ENCODE measurements around the gene TMEM106C. TPM values are rescaled to one million over a fixed set of nuclear protein-coding genes. Genes with fewer than 3 reads are reported as not detected.

Gene TMEM106C
- polyA plus RNA-seq, 3 donors: 8.7 to 9.7 (median 9.0) TPM

GRCh38 chr12:47954058-47954457, 9.3 kb upstream of the TMEM106C start:
- Histone ChIP-seq H2AFZ (ENCODE audit: insufficient read depth, low read depth, low read length, poor library complexity, severe bottlenecking) (no peak overlapping the region), H3K79me2 (ENCODE audit: insufficient read depth, low read length) (no peaks in the 10 kb centered on the region), H3K9ac (ENCODE audit: insufficient read depth, low read length, poor library complexity, severe bottlenecking) (no peak overlapping the region), H4K20me1 (ENCODE audit: insufficient read depth, low read length) (no peaks in the 10 kb centered on the region), H3K4me2 (replicated peaks; ENCODE audit: extremely low read depth, low read length, poor library complexity, severe bottlenecking) (no peak overlapping the region), H3K27ac (ENCODE audit: low read depth in 1 of 2, low read length in 2 of 2) (no peak overlapping the region), H3K4me1 (ENCODE audit: control insufficient read depth in 1 of 2, insufficient read depth in 2 of 2, low read length in 2 of 2) (no peaks in the 10 kb centered on the region), H3K4me3 (replicated peaks in 1 of 3; ENCODE audit: low read depth in 2 of 3, low read length in 3 of 3) (no peak overlapping the region), H3K36me3 (replicated peaks in 1 of 2; ENCODE audit: control insufficient read depth in 1 of 2, insufficient read depth in 2 of 2, low read length in 2 of 2) (no peaks in the 10 kb centered on the region), H3K9me3 (replicated peaks in 1 of 2; ENCODE audit: control insufficient read depth in 1 of 2, insufficient read depth in 1 of 2, low read length in 2 of 2) (peaks cover 6 to 12% of the 10 kb centered on the region in 2 donors), H3K27me3 (ENCODE audit: control insufficient read depth in 2 of 2, insufficient read depth in 2 of 2, low read length in 2 of 2) (peaks cover 0 to 3% of the 10 kb centered on the region in 2 donors)
- no peak for TF ChIP-seq CTCF (IDR thresholded peaks at IDR 0.05)
- Mint-ChIP-seq H3K27me3 (ENCODE audit: low read depth in 3 of 3) (peaks cover 1 to 3% (median 1%) of the 10 kb centered on the region in 3 donors), H3K4me1 (peaks cover 6% of the 10 kb centered on the region), H3K9me3 (peaks cover 5 to 16% (median 13%) of the 10 kb centered on the region in 7 donors), H3K27ac (no peak overlapping the region), H3K36me3 (no peaks in the 10 kb centered on the region), H3K4me3 (no peak overlapping the region)
- no peak for DNase-seq
- intact Hi-C loops (cut with micrococcal nuclease): loop anchor here in 1 of 2 donors (10.0 kb wide), 1 partner anchor 239 kb away; no protein-coding TSS in a partner anchor
- 90% methylated on average over 5 of the region's 8 CpGs for WGBS (ENCODE audit: insufficient coverage)

- DNase-seq: no peak
- H3K79me2 ChIP-seq (ENCODE audit: insufficient read depth, low read length): no peaks in the 10 kb centered on the region
- no peak overlapping the region for H3K4me2 ChIP-seq (replicated peaks; ENCODE audit: extremely low read depth, low read length, poor library complexity, severe bottlenecking)
- Mint-ChIP-seq H3K4me3 (no peak overlapping the region), H3K27ac (no peak overlapping the region), H3K27me3 (ENCODE audit: low read depth in 3 of 3) (peaks cover 1 to 4% (median 1%) of the 10 kb centered on the region in 3 donors), H3K36me3 (no peaks in the 10 kb centered on the region), H3K4me1 (peaks cover under 1% of the 10 kb centered on the region), H3K9me3 (peaks cover 5 to 19% (median 15%) of the 10 kb centered on the region in 7 donors)
- no peak overlapping the region for H3K9ac ChIP-seq (ENCODE audit: insufficient read depth, low read length, poor library complexity, severe bottlenecking)
- H4K20me1 ChIP-seq (ENCODE audit: insufficient read depth, low read length): no peaks in the 10 kb centered on the region
- H3K36me3 ChIP-seq (replicated peaks in 1 of 2; ENCODE audit: control insufficient read depth in 1 of 2, insufficient read depth in 2 of 2, low read length in 2 of 2): no peaks in the 10 kb centered on the region
- 92% methylated on average over 2 of the region's 4 CpGs for WGBS (ENCODE audit: insufficient coverage)
- no peaks in the 10 kb centered on the region for H3K4me1 ChIP-seq (ENCODE audit: control insufficient read depth in 1 of 2, insufficient read depth in 2 of 2, low read length in 2 of 2)
- intact Hi-C loops (cut with micrococcal nuclease): loop anchor here in 1 of 2 donors (10.0 kb wide), 1 partner anchor 240 kb away; no protein-coding TSS in a partner anchor
- peaks cover 6 to 12% of the 10 kb centered on the region in 2 donors for H3K9me3 ChIP-seq (replicated peaks in 1 of 2; ENCODE audit: control insufficient read depth in 1 of 2, insufficient read depth in 1 of 2, low read length in 2 of 2)
- H3K27ac ChIP-seq (ENCODE audit: low read depth in 1 of 2, low read length in 2 of 2): no peak overlapping the region
- TF ChIP-seq CTCF (IDR thresholded peaks at IDR 0.05): no peak
- H3K27me3 ChIP-seq (ENCODE audit: control insufficient read depth in 2 of 2, insufficient read depth in 2 of 2, low read length in 2 of 2): peaks cover 0 to 3% of the 10 kb centered on the region in 2 donors
- H3K4me3 ChIP-seq (replicated peaks in 1 of 3; ENCODE audit: low read depth in 2 of 3, low read length in 3 of 3): no peak overlapping the region
- H2AFZ ChIP-seq (ENCODE audit: insufficient read depth, low read depth, low read length, poor library complexity, severe bottlenecking): no peak overlapping the region
Observed at GRCh38 chr12:47954467-47955045, 8.8 kb upstream of the TMEM106C start.
